GM19372 (cell line): ENCODE data around the gene BOLA3.
A peak's percentile ranks its signal among the peaks of the same experiment; 100 is the strongest.
"Not testable (repeated sequence)": the region's sequence is repeated elsewhere in the genome, so short reads cannot be mapped to it uniquely, and the experiment has no call there.

ENCODE experiments used
- ATAC-seq: cut with Tn5 transposase; IDR thresholded peaks from one replicate; pipeline ENCODE4 v1.9.1; 2021; ENCODE audit warnings: mild to moderate bottlenecking, low read depth, moderate library complexity; ENCODE audit not compliant: unreplicated experiment

BOLA3 gene

DNA sequence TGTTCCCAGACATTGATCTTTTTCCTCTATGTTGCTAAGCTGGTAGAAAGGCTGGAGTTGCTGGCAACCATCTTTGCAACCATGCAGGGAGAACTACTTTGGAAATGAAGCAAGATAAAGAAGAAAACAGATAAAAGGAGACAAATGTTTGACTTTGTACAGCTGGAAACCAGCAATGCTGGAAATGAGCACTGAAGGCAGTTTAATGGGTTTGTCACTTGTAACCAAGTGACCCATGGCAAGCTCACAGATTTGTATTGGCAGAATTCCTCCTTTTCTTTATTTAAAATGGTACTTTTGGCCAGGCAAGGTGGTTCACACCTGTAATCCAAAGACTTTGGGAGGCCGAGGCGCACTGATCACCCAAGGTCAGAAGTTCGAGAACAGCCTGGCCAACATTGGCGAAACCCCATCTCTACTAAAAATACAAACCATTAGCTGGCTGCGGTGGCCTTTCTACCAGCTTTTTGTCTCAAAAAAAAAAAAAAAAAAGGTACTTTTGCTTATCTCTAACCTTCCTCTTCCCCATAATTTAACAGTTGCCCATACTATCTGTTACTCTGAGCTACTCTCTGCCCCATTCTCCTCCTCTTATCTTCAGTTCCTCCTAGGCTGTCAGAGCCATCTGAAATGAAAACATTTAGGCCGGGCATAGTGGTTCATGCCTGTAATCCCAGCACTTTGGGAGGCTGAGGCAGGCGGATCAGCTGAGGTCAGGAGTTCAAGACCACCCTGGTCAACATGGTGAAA is 2.0 kb upstream of the BOLA3 start:
- ATAC-seq = no peak

GRCh38 chr2:74149247-74149525 is 1.5 kb upstream of the BOLA3 start:
- ATAC-seq = no peak

DNA sequence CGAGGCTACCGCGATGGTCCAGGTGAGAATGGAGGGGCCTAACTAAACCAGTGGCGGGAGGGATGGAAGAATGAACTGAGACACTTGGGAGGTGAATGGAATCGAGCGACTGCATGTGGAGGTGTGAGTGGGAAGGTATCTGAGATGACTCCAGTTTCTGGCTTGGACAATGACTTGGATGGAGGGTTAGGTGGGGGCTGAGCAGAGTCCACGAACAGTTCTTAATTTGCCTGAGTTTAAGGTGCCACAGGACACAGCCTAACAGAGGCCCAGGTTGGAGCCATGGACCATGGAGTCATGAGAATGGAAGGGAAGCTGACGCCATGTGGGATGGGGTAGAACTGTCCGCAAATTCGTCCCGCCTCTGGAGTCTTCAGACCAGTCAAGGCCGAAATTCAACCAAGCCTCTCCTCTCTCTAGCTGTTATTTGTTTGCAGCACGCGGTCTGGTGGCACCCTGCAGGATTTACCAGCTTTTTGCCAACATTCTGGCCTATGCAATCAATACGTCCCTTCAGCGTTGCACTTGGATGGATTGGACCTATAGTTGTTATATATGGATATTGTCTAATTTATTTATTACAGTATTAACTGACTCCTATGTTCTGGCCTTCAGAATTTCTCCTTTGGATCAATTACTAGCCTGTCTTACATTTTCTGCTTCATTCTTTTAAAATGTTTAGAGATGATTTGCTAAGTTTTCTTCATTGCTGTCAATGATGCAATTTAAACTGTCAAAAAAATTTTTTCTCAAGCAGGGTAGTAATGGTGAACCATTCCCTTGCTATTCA is 940 bp upstream of the BOLA3 start:
- no peak for ATAC-seq

DNA sequence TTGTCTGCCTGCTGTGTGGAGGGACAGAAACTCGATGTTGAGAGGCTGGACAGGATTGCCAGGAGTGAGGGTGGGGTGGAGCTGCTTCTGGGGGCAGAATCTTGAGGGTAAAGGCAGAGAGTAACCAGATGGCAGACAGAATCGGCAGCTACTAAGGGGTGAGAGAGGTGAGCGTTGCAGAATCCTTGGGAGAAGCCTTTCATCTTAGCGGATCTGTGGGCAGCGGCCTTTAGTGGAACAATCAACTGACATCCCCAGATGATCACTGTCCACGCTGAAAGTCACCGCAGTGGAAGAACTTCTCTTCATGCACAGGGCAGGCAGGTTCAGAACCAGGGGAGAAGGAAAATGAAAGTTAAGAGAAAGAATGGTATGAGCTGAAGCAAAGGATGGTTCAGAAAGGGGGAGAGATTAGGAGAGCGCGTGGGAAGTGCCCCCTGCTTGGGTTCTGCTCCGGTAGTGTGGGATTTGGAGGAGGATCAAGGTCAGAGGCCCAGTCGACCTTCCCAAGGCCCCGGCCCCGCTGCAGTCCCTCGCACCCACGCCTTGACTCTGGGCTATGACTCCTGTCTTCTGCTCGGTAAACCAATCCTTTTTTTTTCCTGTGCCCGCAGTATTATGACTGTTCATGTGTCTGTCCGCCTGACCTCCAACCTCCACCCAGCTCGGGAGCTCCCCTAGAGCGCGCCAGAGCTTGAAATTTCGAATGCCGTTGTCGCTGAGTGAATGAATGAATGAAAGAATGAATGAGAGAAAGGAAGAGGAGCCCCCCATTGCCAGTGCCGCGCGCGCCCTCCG is 584 bp downstream of the BOLA3 start:
- peak; percentile 35 for ATAC-seq

DNA sequence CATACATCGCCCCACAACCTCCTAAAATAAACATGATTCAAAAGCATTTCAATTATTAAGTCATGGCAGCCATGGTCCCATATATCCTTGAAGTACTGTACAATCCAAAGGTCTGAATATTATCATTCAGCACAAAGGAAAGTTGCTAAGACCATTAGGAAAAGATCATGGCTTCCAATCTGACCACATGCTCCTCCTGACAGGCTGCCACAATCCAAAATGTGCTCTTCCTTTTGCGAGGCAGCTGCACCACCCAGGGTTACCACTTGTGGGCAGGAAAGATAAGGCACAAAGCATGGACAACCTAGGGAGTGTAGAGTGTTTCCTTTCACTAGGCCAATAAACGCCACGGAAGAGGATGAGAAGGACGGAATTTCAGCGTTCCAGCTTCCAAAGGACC is 5.4 kb downstream of the BOLA3 start:
- no peak for ATAC-seq

DNA sequence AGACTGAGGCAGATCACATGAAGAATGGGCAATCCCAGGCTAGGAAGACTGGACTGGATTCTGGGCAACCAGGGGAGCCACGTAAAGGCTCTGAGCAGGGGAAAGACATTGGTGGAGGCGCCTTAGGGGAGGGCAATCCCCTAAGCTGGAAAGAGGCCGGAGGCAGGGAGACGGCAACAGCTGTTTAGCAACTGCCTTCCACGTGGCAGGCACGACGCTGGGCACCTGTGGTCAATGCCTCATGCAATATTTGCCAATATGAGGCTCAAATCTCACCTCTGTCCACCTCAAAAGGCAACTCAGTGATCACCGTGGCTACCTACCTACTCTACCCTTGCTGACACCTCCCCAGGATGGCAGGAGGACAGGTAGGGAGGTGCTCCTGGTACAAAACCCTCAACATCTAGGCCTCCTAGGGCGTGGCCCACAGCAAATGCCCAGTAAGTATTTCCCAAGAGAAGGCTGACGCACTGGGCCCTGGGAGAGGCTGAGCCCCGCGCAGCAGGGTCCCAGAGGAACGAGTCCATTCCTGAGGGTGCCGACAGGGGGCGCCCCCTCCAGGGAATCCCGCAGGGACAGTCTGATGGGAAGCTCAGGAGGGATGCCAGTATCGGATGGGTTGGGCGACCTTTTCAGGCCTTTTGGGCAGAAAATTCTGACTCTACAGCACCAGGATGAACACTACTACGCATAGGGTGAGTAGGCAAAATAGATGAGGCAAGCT is 8.9 kb downstream of the BOLA3 start:
- ATAC-seq = no peak

GRCh38 chr2:74137651-74138599 is 9.8 kb downstream of the BOLA3 start:
- ATAC-seq = no peak

DNA sequence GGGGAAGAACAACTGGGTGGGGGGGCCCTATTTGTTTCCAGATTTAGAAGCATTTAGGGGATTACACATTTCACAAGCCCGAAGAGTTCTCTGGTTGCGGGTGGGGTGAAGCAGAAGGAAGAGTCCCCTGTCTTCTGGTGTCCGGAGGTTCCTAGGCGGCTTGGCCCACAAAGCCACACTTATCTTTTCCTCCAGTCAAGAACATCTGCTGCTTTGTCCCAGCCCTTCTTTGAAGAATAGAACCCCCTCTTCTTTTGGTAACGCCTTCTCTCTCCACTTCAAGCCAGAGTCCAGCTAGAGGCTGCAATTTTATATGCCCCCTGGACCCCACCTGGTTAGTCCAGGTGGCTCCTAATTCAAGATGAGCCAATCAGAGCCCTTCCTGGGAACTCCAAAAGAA is 15.8 kb downstream of the BOLA3 start:
- no peak for ATAC-seq

GRCh38 chr2:74130211-74130995 is 17.3 kb downstream of the BOLA3 start:
- no peak for ATAC-seq

DNA sequence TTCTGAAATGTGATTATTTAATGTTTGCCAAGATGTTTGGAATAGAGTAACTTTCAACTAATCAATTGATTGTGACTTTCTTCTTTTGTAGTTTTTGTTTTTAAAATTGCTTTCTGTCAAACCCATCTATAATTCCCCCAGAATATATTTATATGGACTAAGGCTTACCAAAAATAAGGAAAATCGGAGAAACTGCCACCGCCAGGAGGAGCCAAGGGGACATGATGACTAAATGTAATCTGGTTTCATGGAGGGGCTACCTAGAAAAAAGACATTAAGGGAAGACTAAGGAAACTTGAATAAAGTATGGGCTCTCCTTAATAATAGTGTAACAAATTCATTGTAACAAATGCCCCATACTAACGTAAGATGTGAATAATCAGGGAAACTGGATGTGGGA is 19.5 kb downstream of the BOLA3 start:
- no peak for ATAC-seq

DNA sequence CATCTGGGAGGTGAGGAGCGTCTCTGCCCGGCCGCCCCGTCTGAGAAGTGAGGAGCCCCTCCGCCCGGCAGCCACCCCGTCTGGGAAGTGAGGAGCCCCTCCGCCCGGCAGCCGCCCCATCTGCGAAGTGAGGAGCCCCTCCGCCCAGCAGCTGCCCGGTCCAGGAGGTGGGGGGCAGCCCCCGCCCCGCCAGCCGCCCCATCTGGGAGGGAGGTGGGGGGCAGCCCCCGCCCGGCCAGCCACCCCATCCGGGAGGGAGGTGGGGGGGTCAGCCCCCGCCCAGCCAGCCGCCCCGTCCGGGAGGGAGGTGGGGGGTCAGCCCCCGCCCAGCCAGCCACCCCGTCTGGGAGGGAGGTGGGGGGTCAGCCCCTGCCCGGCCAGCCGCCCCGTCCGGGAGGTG is 23.8 kb downstream of the BOLA3 start:
- ATAC-seq = not testable (repeated sequence)

GRCh38 chr2:74121846-74122245 is 25.9 kb downstream of the BOLA3 start:
- not testable (repeated sequence) for ATAC-seq

DNA sequence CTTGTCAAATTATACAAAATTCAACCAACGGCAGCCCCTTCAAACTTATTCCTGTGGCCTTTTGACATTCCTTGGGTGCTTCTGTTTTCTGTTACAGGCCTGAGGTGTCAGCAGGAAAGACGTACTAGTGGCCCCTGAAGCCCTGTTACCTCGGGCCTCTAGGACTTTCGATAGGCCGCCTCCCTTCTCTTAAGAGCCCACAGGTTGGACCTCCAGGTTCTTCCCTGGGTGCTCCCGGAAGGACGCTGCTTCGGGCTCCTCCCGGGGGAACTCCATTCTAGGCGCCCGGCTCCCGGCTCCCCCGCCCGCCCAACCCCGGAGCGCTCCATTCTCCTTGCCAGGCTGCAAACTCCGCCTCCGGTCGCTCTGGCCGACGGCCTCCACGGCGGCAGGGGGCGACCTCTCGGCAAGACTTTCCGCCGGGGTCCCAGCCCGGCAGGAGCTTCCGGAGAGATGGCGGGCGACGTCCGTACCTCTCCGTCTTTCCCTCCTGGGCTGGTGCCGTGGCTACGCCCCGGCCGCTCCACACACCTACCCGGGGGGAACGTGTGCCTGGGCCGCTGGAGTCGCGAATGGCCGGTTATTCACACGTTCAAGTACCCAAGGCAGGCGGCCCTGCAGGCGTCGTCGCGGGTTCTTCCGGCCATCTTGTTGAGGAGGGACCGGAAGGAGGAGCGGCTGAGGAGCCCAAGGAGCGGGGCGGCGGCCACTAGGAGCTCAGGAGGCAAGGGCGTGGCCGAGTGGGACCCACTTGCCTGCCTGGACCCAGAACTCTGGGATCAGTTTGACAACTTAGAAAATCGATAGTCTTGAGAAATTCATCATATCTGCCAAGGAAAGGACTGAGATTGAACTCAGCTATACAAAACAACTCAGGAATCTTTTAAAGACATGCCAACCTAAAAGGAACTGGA is 27.5 kb downstream of the BOLA3 start:
- peak; percentile 93 for ATAC-seq

DNA sequence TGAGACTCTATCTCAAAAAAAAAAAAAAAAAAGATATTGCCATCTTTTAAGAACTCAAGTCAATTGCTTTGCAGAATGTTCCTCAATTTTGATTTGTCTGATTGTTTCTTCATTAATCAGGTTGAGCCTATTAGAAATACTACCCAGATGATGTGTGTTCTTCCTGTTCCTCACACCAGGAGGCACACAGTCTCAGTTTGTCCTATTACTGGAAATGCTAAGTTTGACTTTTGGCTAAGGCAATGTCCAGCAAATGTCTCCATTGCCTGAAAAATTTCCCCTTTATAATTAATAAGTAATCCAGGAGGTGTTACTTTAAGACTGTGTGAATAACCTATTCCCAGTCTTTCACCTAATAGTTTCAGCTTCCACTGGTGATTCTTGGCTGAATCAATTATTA is 28.4 kb downstream of the BOLA3 start:
- no peak for ATAC-seq

- no peak for ATAC-seq
These were observed 36.3 kb downstream of the BOLA3 start for GRCh38 chr2:74111380-74111779.

DNA sequence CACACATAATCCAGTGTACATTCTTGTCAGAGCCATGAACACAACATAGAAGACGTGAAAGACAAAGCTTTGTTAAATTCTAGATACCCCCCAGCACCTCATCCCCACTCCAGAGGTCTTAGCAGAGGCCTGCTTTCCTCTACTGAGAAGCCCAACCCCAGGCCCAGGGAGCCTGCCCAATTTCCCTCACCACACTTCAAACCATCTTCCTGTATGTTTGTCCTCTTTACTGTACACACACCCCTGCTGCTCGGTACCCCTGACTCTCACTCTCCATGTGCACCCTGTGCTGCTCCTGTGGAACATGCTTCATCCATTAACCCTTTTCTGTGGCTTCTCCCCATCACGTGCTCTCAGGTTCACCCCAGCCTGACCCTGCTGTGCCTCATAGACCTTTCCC is 37.2 kb downstream of the BOLA3 start:
- no peak for ATAC-seq

DNA sequence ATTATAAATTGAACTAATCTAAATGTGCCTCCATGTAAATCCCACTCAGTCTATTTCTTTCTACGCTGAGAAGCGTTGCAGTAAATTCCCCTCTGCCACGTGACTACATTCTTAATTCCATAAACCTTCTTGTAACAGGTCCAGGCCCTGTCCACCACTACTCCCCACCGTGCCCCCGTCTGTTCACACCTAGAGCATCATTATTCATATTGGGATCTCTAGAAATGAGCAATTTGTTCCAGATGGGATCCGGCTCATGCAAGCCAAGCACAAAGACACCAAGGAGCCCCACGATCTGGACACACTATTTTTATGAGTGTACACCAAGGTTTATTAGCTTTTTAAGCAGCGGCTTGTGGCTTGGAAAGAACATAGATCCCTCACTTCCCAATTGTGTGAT is 38.2 kb downstream of the BOLA3 start:
- no peak for ATAC-seq

DNA sequence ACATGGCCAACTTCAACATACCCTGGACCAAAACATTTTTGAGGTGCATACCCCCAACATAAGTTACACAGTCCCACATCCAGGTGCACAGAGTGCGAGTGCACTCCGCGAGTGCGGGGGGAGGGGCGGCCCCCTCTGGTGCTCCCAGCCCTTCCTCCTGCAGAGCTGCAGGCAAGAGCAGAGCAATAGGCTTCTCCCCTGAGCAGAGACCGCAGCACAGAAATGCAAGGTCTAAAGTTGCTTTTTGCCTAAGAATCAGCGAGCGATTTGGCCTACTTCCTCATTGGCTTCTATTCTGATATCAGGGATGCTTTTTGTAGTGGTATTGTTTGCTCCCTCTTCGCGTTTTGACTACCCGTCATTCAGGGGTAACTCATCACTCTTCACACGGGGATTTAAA is 40.6 kb downstream of the BOLA3 start:
- ATAC-seq = no peak
